K562 treated with DMSO at 1 percent for 24 hours (cell line): ENCODE data around the gene PPP1R3C. TPM values are rescaled to one million over a fixed set of nuclear protein-coding genes. Genes with fewer than 3 reads are reported as not detected.

Experiments
- total RNA-seq: library from RNA; unstranded; fragments of 300-600 nt; gene quantifications from 2 replicates; pipeline ENCODE4 v1.2.3, GENCODE V29; 2022; ENCODE audit warnings: low read depth; ENCODE audit not compliant: insufficient read depth

PPP1R3C gene
- total RNA-seq = 0.32 and 0.41 TPM in 2 replicates

DNA sequence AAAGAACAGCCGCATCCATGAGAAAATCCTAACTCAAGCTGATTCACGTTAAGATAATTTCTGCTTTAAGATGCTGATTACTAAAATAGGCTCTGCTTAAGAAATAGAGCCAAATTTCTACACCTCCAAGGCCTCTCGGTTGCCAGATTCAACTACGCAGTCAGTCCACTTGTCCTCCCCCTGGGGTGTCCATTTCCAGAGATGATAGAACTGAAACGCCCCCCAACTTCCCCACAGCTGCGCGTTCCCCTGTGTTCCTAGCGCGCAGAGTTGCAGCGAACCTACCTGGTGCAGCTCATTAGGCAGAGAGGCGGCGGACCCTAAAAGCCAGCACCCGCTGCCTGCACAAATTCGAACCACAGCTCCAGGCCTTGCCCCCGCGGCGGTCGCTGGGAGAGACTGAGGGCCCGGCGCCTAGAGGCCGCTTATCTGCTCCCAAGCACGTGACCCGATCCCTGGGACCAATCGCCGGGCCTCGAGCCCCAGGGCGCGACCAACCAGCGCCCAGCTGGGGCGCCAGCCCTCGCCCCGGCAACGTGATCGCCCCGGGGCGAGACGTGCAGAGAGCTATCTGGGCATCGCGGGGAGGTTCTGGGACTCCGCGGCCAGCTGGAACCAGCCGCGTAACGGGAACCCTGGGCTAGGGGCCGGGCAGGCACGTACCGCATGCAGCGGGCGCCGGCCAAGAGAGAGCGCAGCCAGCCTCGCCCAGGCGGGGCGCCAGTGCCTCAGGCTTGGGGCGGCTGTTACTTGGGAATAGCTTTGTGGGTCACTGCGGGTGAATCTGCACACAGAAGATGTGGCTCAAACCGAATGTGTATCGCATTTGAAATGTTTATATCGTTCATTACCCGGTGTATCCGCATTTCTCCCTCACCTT lies at the start of gene PPP1R3C:
TSS of gene PPP1R3C (minus strand) at position 401 of the 880 bp plus-strand sequence. CDS start at position 299, 102 bp downstream.

Other genes with a start within 250 kb of the PPP1R3C start
- gene HECTD2, start 222.7 kb downstream of the PPP1R3C start, total RNA-seq = 1.6 and 2.2 TPM in 2 replicates
- gene TNKS2, start 165.4 kb upstream of the PPP1R3C start, total RNA-seq = 11.1 and 13.0 TPM in 2 replicates